GM19372 (cell line): ENCODE measurements around the gene GRPEL2.
A peak's percentile ranks its signal among the peaks of the same experiment; 100 is the strongest.

Experiments used
- ATAC-seq: cut with Tn5 transposase; IDR thresholded peaks from one replicate; pipeline ENCODE4 v1.9.1; 2021; ENCODE audit warnings: mild to moderate bottlenecking, low read depth, moderate library complexity; ENCODE audit not compliant: unreplicated experiment

The GRPEL2 gene

GRCh38 chr5:149345147-149345891 is at the start of gene GRPEL2:
TSS of gene GRPEL2 (plus strand) at chr5:149345499. CDS start at chr5:149345540, 41 bp downstream.
- ATAC-seq = peak; percentile 95

- no peak for ATAC-seq
Observed at GRCh38 chr5:149297340-149298025, 47.8 kb upstream of the GRPEL2 start.

- no peak for ATAC-seq
Observed at GRCh38 chr5:149298163-149298562, 47.1 kb upstream of the GRPEL2 start.

- ATAC-seq = no peak
Observed at GRCh38 chr5:149298842-149299404, 46.4 kb upstream of the GRPEL2 start.

GRCh38 chr5:149299451-149300054 is 45.7 kb upstream of the GRPEL2 start:
- ATAC-seq = no peak

GRCh38 chr5:149300441-149300840 is 44.9 kb upstream of the GRPEL2 start:
- ATAC-seq = no peak

- ATAC-seq = no peak
Observed at GRCh38 chr5:149301049-149301743, 44.1 kb upstream of the GRPEL2 start.

GRCh38 chr5:149301744-149302380 is 43.4 kb upstream of the GRPEL2 start:
- ATAC-seq = no peak

- ATAC-seq = no peak
Observed at GRCh38 chr5:149302641-149303040, 42.7 kb upstream of the GRPEL2 start.

GRCh38 chr5:149303210-149303609 is 42.1 kb upstream of the GRPEL2 start:
- no peak for ATAC-seq

GRCh38 chr5:149304195-149305078 is 40.9 kb upstream of the GRPEL2 start:
- ATAC-seq = no peak

GRCh38 chr5:149309354-149309753 is 35.9 kb upstream of the GRPEL2 start:
- no peak for ATAC-seq

- ATAC-seq = no peak
Observed at GRCh38 chr5:149310488-149310887, 34.8 kb upstream of the GRPEL2 start.

- no peak for ATAC-seq
Observed at GRCh38 chr5:149310947-149311658, 34.2 kb upstream of the GRPEL2 start.

GRCh38 chr5:149313151-149313841 is 32.0 kb upstream of the GRPEL2 start:
- ATAC-seq = no peak

GRCh38 chr5:149314571-149315111 is 30.7 kb upstream of the GRPEL2 start:
- no peak for ATAC-seq

GRCh38 chr5:149315753-149316152 is 29.5 kb upstream of the GRPEL2 start:
- ATAC-seq = no peak
